ENCODE results near the gene HIRIP3. TPM values are rescaled to one million over a fixed set of nuclear protein-coding genes. Genes with fewer than 3 reads are reported as not detected.
A peak's percentile ranks its signal among the peaks of the same experiment; 100 is the strongest.

The HIRIP3 gene
- total RNA-seq, 4 donors from 2014 or later: 5.8 to 15.1 (median 13.1) TPM

DNA sequence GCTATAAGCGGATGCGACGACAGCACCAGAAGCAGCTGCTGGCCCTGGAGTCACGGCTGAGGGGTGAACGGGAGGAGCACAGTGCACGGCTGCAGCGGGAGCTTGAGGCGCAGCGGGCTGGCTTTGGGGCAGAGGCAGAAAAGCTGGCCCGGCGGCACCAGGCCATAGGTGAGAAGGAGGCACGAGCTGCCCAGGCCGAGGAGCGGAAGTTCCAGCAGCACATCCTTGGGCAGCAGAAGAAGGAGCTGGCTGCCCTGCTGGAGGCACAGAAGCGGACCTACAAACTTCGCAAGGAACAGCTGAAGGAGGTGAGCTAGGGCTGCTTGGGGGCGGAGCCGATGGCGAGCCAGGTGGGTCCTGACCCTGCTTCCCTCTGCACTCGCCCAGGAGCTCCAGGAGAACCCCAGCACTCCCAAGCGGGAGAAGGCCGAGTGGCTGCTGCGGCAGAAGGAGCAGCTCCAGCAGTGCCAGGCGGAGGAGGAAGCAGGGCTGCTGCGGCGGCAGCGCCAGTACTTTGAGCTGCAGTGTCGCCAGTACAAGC, 10.1 kb downstream of the HIRIP3 start:
- peak in 1 of 3 donors; percentile 29 for DNase-seq
- H3K36me3 ChIP-seq: peaks cover 0 to 99% (median 0%) of the 10 kb centered on the region in 3 donors
- no peak overlapping the region for H3K27ac ChIP-seq
- H3K4me3 ChIP-seq: no peak overlapping the region
- TF ChIP-seq POLR2A (IDR thresholded peaks at IDR 0.05): no peak
- TF ChIP-seq, protein P1, sequence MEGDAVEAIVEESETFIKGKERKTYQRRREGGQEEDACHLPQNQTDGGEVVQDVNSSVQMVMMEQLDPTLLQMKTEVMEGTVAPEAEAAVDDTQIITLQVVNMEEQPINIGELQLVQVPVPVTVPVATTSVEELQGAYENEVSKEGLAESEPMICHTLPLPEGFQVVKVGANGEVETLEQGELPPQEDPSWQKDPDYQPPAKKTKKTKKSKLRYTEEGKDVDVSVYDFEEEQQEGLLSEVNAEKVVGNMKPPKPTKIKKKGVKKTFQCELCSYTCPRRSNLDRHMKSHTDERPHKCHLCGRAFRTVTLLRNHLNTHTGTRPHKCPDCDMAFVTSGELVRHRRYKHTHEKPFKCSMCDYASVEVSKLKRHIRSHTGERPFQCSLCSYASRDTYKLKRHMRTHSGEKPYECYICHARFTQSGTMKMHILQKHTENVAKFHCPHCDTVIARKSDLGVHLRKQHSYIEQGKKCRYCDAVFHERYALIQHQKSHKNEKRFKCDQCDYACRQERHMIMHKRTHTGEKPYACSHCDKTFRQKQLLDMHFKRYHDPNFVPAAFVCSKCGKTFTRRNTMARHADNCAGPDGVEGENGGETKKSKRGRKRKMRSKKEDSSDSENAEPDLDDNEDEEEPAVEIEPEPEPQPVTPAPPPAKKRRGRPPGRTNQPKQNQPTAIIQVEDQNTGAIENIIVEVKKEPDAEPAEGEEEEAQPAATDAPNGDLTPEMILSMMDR (IDR thresholded peaks at IDR 0.05): no peak
- no peaks in the 10 kb centered on the region for H3K27me3 ChIP-seq
- H3K4me1 ChIP-seq: no peaks in the 10 kb centered on the region
- no peaks in the 10 kb centered on the region for H3K9me3 ChIP-seq

DNA sequence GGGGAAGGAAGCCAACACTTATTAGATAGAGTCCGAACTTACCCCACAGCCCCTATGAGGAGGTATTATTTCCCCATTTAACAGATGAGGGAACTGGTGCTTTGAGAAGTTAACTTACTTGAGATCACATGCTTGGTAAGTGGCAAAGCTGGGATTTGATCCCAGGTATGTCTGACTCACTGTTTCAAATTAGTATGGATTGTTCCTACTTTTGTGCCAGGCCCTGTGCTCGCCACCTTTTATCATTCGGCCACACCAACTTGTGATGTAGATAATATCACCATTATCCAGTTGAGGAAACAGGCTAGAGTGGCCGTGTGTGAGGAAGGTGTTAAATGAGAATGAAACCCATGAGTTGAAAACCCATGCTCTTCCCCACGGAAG, 10.7 kb downstream of the HIRIP3 start:
- TF ChIP-seq POLR2A (IDR thresholded peaks at IDR 0.05): no peak
- TF ChIP-seq, protein P1 (IDR thresholded peaks at IDR 0.05): no peak
- Histone ChIP-seq H3K9me3 (no peaks in the 10 kb centered on the region), H3K36me3 (peaks cover 0 to 99% (median 0%) of the 10 kb centered on the region in 3 donors), H3K27me3 (no peaks in the 10 kb centered on the region), H3K27ac (no peak overlapping the region), H3K4me3 (no peak overlapping the region), H3K4me1 (no peaks in the 10 kb centered on the region)
- DNase-seq: no peak

DNA sequence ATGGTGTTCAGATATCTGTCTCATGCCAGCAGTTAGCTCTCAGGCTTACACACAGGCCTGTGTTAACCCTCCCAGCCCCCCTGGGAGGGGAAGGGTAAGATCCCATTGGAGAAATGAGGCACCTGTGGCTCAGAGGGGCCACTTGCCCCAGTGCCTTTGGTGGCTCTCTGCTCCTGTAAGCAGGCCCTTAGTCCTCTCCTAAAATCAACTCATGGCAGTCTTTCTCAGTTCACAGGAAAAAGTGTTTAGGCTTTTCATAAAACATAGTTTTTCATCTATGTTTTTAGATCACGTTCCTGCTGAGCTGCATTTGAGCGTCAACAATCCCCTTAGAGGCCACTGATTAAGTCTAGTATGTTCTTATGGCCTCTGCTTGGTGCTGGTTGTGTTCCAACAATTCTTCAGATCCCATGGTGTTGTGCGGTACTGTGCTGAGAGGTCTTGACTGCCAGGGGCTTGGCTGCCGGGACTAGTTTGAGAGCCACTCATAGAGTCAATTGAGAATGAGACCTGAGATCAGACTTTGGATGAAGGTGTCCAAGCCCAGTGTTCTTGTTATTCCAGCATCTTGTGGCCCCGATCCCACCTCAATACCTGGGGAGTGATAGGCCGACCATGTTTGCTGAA, 11.2 kb downstream of the HIRIP3 start:
- no peaks in the 10 kb centered on the region for H3K9me3 ChIP-seq
- peaks cover 0 to 99% (median 0%) of the 10 kb centered on the region in 3 donors for H3K36me3 ChIP-seq
- no peak overlapping the region for H3K27ac ChIP-seq
- no peaks in the 10 kb centered on the region for H3K27me3 ChIP-seq
- no peak overlapping the region for H3K4me3 ChIP-seq
- H3K4me1 ChIP-seq: no peaks in the 10 kb centered on the region
- DNase-seq: peak in 1 of 3 donors; percentile 19
- TF ChIP-seq, protein P1 (IDR thresholded peaks at IDR 0.05): no peak
- no peak for TF ChIP-seq POLR2A (IDR thresholded peaks at IDR 0.05)

GRCh38 chr16:29983420-29984136, 11.8 kb downstream of the HIRIP3 start:
- H3K4me3 ChIP-seq: no peak overlapping the region
- TF ChIP-seq, protein P1 (IDR thresholded peaks at IDR 0.05): no peak
- no peak for TF ChIP-seq POLR2A (IDR thresholded peaks at IDR 0.05)
- no peaks in the 10 kb centered on the region for H3K9me3 ChIP-seq
- H3K36me3 ChIP-seq: peaks cover 0 to 100% (median 0%) of the 10 kb centered on the region in 3 donors
- no peaks in the 10 kb centered on the region for H3K27me3 ChIP-seq
- no peak overlapping the region for H3K27ac ChIP-seq
- peak in 1 of 3 donors; percentile 37 for DNase-seq
- no peaks in the 10 kb centered on the region for H3K4me1 ChIP-seq

DNA sequence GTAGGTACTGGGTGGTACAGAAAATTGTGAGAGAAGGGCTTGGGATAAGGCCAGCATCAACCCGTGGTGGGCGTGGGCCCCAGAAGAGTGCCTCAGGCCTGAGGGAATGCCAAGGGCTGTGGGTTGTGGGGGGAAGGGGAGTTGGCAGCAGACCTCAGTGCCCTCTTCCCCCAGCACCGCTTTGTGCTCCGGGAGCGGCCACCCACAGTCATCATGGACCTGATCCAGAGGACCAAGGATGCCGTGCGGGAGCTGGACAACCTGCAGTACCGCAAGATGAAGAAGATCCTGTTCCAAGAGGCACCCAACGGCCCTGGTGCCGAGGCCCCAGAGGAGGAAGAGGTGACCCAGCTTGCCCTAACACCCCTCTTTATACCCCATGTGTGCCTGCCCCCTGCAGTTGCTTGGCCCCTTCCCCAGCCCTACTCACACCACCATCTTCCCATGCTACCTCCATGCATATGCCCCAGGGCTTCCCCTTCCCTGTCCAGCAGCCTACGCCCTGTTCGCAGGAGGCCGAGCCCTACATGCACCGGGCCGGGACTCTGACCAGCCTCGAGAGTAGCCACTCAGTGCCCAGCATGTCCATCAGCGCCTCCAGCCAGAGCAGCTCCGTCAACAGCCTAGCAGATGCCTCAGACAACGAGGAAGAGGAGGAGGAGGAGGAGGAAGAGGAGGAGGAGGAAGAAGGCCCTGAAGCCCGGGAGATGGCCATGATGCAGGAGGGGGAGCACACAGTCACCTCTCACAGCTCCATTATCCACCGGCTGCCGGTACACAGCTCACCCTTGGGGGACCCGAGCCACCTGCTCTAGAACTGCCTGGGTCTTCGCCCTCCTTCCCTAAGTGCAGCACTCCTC, 12.6 kb downstream of the HIRIP3 start:
- H3K36me3 ChIP-seq: peaks cover 0 to 100% (median 0%) of the 10 kb centered on the region in 3 donors
- H3K27ac ChIP-seq: no peak overlapping the region
- H3K4me3 ChIP-seq: no peak overlapping the region
- H3K4me1 ChIP-seq: no peaks in the 10 kb centered on the region
- no peaks in the 10 kb centered on the region for H3K27me3 ChIP-seq
- DNase-seq: peak in 1 of 3 donors; percentile 30
- H3K9me3 ChIP-seq: no peaks in the 10 kb centered on the region
- TF ChIP-seq, protein P1 (IDR thresholded peaks at IDR 0.05): no peak
- TF ChIP-seq POLR2A (IDR thresholded peaks at IDR 0.05): no peak
